ENCODE results near the gene PACRG.

Gene PACRG

DNA sequence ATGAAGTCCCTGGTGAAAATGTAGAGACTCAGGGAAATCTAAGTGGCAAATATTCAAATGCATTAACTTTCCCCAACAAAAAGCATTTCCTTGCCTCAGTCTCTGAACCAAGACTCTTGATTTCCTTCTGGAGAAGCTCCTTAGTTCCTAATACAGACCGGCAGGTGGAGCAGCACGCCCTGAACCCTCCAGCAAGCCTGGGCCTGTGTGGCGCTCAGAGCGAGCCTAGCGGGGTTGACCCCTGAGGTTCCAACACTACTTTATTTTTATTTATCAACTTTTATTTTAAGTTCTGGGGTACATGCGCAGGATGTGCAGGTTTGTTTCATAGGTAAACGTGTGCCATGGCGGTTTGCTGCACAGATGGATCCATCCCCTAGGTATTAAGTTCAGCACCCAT lies 50.8 kb downstream of the PACRG start:
- no peak for DNase-seq (ENCODE audit: low read depth in 2 of 2)

DNA sequence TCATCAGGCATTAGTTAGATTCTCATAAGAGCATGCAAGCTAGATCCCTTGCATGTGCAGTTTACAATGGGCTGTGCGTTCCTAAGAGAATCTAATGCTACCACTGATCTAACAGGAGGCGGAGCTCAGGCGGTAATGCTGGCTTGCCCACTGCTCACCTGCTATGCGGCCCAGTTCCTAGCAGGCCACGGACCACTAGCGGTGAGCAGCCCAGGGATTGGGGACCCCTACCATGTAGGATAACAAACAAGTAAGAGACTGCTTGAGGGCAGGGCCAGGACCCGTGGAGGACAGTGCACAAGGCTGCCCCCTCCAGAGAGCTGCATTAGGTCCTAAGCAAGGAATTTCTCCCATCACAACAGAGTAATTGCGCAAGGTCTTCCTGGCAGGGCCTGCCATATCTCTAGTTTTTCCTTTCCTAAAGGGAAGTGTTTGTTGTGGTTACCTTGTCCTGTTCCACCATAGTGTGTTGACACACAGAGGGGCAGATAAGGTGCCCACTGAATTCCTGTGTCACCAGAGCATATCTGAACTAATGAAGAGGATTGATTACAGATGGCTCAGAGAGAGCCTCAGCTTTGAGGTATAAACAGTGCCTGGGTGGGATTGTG lies 58.0 kb downstream of the PACRG start:
- no peak for DNase-seq (ENCODE audit: low read depth in 2 of 2)

DNA sequence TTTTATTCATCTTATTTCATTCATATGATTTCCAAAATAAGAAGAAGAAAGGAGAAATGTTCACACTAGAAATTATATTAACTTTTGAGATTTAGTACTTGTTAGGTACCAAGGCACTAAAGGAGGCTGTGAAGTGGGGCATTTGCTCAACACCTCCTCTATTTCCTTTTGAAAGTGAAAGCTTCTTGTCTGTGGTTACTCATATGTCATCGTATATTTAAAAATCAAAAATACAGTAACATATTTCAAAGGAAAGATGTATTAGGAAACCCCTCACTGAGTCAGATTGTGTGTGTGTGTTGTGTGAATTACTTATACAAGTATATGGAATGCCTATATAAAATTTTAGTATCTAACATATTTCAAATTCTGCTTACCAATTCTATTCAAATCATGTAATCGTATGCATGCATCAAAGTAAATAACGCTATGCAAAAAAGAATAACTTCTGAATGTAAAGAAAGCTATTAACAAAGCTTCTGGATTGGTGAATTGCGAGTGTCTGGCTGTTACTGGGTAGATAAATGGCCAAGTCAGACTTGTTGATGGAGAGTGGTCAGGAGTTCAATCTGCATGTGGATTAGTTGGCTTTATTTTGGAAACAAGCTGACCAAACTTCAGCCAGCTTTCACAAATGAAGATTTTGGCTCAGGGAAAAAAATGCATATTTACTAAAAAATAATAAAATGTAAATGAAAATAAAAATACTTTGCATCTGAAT lies 70.9 kb downstream of the PACRG start:
- no peak for DNase-seq (ENCODE audit: low read depth in 2 of 2)

DNA sequence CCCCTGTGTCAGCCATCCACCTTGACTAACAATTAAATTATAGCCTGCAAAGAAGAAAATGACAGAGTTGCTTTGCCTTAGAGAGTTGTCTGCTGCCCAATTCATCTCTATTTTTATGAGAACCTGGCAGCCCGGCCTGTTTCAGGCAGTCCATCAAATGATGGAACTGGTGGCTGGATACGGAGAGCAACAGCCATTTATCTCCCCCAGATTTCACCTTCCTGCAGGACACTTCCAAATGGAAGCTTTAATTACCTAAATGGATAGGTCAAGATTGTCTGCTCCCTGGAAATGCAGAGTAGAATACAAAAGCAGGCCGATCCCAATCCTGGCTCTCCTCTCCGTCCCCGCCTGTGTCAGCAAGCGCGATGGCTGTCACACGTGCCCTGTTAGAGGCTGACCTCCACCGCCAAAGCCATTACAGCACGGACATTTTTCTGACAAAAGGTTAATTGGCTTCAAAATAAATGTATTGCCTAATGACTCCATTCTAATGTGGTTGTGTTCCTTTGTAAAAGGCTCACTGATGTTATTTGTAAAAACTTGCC lies 86.7 kb downstream of the PACRG start:
- DNase-seq (ENCODE audit: low read depth in 2 of 2), result no peak

DNA sequence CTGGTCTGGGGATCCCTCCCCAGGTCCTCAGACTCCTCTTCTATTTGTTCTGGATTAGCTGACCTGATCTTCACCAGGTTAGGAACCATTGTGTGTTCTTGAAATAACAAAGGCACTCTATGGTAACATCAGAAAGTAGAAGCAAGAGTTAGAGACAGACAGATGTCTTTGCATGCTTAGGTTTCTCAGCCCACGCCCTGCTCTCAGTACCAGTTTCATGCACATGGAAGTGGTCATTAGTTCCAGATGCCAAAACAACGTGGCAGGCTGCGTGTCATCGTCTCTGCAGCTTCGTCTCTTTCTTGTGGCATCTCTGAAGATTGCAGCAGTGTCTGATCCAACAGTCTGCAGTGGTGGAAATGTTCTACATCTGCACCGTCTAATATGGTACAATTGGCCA lies 89.4 kb downstream of the PACRG start:
- no peak for DNase-seq (ENCODE audit: low read depth in 2 of 2)

DNA sequence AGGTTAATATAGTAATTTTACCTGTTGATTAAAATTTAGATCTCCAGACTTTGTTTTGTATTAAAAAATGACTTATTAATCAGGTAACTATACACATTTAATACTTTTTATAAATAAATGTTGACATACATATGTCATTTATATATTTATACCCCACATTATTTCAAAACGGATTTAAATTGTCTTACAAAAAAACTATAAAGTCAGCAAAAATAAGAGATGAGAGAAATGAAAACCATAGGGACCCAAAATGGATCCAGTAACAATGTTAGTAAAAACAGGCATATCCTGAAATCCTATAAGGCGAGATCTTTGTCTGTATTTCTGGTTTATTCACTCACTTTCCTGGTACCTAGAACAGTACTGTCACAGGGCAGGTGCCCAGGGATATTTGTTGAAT lies 91.5 kb downstream of the PACRG start:
- no peak for DNase-seq (ENCODE audit: low read depth in 2 of 2)

DNA sequence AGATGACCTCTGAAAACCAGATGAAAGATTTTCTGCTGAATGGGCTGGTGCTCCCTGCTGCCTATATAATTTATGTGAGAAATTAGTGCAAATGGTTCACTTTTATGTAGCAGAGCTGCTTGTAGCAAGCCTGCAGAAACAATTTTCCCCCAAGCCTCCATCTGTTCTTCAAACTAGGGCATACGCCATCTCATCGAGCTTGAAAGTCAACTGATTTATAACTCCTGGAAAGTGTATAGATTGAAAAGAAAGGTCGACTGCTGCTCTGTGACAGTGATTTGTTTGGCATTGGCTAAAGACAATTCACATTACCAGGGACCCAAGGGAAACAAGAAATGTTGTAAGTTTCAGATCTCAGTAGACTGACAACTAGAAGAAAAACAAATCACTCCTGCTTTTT lies 93.3 kb downstream of the PACRG start:
- no peak for DNase-seq (ENCODE audit: low read depth in 2 of 2)

DNA sequence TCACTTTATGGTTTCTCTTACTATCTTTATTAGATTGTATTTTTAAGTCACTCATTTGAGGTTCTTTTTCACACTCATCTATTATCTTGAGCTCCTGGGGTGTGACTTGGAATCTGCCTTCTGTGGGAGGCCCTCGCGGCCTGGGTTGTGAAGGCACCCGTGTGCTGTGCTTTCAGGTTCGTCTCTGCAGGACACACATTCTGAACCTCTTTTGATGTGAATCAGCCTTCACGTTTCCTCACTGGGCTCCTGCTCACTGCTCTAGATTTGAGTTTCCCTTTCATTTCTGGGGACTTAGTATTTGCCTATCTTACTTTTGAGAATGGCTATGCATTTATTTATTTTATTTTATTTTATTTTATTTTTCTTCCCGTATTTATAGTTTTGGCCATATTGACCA lies 97.8 kb downstream of the PACRG start:
- no peak for DNase-seq (ENCODE audit: low read depth in 2 of 2)

DNA sequence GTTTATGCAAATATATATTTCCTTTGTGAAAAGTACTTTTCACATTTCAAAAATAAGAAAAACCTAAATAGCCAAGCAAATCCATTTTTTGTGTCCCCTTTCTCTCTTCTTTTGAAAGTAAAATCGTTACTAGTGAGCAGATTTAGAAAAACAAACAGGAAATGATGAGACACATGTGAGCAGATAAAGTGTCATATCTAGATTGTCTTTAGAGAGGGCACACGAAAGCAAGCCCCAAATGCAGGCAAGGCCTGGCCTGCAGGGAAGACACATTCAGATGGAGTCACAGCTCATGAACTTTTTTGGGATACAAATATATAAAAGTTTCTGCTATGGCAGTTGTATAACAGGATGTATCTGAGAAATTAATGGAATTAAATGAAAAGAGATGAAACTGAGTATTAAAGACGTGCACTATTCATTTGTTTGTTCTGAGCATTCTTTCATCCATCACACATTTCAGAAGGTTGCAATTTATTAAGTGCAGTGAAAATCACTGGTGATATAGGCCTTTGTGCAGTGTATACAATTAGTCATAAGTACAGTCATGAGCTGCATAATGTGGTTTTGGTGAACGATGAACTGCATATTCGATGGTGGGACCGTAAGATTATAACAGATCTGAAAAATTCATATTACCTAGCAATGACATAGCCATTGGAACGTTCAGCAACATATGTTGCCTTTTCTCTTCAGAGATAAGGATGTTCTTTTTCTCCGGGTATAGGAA lies 101.4 kb downstream of the PACRG start:
- DNase-seq (ENCODE audit: low read depth in 2 of 2), result no peak

DNA sequence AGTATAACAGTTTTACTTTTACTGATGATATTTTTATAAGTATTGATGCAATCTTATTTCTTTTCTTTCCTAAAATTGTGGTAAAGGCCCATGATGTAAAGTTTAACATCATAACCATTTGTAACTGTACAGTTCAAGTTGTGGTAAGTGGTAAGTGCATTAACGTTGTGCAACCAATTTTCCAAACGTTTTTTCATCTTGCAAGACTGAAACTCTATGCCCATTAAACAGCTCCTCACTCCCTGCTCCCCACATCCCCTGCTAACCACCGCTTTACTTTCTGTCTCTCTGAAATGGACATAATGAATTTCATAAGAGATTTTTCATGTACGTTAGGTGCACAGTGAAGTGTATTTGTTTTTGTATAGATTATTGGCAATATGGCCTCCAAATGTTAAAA lies 106.0 kb downstream of the PACRG start:
- no peak for DNase-seq (ENCODE audit: low read depth in 2 of 2)

DNA sequence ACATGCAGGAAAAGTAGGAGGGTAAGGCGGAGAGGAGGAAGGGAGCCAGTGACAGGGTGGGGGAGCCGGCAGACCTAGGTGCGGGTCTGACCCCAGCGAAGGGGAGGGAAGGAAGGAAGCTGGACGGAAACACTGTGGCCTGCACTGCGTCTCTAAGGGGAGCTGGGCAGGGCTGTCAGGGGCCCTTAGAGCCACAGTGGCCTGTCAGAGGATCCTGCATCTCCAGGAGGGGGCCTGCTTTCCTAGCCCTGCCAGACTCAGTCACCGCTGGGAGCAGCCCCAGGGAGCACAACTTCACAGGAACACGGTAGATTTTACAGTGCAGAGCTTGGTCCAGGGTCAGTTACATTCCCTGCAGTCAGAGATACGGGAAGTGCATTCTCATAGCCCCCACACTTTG lies 118.2 kb downstream of the PACRG start:
- DNase-seq (ENCODE audit: low read depth in 2 of 2), result no peak

DNA sequence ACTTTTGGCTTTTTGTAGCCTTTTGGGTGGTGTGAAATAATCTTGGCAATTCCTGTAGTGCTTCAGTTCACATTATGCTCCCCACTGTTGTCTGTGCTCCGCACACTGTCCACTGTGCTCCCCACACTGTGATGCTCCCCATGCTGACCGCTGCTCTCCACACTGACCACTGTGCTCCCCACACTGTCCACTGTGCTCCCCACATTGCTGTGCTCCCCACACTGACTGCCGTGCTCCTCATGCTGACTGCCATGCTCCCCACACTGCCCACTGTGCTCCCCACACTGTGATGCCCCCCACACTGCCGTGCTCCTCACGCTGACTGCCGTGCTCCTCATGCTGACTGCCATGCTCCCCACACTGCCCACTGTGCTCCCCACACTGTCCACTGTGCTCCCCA lies 118.9 kb downstream of the PACRG start:
- DNase-seq (ENCODE audit: low read depth in 2 of 2), result no peak

DNA sequence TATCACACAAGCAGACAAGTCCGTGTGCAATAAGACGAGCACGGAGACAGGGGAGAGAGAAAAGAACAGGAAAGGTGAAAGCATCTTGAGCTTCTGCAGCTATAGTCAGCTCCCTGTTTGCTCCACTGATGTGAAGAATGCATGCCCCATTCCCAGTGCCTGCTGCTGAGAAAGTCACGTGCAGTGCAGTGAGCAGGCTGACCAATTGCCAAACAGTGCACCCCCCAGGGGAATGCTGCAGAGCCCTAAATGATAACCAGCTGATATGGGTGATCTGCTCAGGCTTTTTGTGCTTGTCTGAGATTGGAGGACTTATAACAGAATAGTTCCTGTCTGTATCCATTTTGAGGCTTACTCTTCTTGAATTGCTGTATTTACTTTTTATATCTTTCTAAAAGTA lies 121.5 kb downstream of the PACRG start:
- DNase-seq (ENCODE audit: low read depth in 2 of 2), result no peak

DNA sequence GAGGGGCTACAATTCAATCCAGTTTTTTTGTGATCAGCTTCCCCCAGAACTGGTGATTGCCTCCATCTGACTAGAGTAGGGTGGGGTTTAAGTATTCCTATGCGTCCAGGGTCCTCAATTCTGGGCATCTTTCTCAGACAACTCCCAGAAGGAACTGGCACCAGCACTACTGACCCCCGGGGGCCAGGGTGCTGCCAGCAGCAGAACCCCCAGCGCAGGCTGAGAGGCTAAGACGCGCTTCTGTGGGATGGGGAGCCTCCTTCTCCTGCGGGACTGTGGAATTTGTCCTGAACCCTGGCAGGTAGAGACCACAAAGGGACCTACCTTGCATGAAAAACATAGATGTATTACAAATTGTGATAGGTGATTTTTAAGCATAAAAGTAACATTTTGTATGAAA lies 124.4 kb downstream of the PACRG start:
- DNase-seq (ENCODE audit: low read depth in 2 of 2), result no peak

DNA sequence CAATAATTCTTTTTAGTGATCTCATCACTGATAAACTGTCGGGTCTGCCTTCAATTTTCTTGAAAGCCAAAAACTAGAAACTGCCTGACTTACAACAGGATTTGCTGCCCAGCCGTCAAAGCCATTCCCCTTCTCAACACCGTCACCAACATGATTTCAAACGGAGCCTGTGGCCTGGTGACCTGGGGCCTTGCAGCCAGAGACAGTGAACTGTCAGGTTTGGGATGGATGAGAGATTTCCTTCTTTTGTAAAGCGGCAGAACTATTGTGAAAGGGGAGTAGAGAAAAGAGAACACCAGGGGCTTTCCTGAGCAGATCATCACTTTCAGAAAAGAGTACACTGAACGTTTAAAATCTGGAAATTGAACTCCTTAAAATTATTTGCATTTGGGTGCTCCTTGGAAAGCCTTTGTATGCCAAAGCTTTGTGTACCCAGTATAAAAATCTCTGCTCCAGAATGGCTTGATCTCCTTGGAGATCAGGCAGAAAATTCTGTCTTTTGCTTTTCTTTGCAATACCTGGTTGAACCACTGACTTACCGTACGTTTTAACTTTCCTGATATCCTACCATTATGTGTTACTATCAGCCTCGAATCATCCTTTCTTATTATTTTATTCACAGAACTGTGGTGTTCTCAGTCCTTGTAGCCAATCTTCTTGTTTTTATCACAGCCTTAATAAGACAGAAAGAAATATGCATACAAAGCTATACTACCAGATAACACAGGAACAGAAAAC lies 125.2 kb downstream of the PACRG start:
- no peak for DNase-seq (ENCODE audit: low read depth in 2 of 2)

DNA sequence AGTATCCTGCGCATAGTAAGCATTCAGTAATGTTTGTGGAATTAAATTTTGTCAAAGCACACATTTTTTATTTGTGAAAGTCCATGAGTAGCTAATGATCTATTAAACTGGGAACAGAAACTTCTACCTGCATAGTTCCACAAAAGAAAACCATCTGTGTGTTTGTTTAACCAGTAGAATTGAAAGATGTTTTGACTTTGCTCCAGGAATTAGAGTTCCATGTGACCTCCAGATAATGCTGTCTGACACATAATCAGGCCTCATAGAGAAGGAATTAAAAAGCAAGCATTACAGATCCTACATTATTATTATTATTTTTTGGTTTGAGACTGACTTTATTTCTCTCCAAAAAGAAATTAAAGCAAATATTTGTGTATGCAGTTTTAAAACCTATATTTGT lies 126.5 kb downstream of the PACRG start:
- no peak for DNase-seq (ENCODE audit: low read depth in 2 of 2)

DNA sequence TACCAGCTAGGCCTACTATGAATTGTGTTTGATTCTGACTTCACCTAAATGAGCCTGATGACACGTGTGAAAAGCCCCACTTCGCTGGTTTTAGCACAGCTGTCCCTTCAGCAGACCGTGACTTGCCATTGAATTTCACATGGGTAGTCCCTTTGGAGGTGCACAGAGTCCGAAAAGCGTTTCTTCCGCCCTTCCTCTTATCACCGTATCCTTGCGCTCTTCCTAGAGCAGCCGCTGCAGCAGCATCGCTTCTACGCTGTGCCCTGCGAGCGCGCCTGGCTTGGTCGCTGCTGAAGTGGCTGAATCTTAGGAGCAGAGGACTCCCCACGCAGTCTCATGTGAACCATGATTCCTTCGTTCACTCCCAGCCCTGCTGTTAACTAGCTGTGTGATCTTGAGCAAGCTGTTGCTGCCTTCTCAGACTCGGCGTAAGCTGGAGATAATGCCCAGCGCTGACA lies 127.0 kb downstream of the PACRG start:
- no peak for DNase-seq (ENCODE audit: low read depth in 2 of 2)

DNA sequence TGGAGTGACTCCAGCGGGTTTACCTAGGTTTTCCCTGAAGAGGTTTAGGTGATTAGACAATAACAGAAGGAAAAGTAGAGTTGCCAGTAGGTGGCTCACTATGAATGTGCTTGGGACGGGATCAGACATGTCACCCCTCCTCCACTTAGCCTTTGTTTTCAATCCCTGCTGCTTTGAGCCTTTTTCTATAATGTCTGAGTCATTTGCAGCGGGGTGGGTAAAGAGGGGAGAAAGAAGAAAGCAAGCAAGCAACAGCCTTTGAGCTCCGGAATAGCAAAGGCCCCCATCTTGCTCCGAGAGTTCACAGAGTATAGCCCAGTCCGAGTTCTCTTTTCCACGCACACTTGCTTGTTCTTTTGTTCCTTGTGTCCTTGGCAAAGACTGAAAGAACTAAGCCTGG lies 129.1 kb downstream of the PACRG start:
- DNase-seq (ENCODE audit: low read depth in 2 of 2), result no peak

DNA sequence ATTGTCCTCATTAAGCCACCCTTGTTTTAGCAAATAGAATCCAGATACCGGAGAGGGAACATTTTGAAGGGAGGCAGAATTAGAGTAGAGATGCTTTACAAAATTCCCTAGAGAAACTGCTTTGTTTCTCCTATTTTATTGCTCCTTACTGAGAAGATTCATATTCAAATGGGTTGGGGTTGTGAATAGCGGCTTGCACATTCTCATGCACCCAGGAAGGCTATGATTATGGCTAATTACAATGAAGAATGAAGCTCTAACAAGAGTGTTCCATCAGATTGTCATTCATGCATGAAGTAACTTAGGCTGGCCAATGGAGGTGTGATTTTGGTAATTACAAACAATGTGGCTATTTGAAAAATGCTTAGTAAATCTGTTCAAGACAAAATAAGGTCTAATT lies 129.6 kb downstream of the PACRG start:
- no peak for DNase-seq (ENCODE audit: low read depth in 2 of 2)

DNA sequence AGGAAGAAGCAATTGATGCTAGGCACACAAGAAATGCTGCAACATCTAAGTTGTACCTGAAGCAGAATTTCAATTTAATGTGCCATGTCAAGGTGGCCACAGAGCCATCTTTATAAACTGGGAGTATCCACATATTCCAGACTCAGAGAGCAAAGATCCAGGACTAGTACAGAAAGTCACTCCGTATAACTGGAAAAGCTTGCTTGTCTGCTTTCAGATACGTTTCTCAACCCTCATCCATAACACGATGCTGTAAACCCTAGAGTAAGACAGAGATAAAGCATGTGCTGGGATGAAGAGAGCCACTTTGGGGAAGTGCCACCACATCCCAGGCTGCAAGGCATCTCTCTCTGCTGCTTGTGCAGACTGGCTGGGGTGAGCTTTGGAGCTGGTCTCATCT lies 134.7 kb downstream of the PACRG start:
- DNase-seq (ENCODE audit: low read depth in 2 of 2), result no peak

DNA sequence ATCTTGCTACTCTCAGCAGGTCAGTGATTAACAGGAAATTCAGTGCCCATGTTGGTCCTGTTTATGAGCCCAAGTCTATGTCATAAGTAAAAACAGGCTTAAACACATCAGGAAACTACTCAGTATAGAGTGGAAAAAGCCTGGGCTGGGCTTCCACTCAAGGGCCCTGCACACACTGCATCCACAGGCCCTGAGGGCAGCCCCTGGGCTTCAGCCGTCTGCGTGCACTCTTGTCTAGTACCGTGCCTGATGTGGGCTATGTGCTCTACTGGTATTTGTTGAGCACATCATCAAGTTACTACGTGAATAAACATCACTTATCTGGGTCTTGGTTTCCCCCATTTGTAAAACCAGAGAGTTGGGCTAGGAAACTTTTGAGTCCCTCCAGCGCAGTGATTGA lies 135.2 kb downstream of the PACRG start:
- no peak for DNase-seq (ENCODE audit: low read depth in 2 of 2)

DNA sequence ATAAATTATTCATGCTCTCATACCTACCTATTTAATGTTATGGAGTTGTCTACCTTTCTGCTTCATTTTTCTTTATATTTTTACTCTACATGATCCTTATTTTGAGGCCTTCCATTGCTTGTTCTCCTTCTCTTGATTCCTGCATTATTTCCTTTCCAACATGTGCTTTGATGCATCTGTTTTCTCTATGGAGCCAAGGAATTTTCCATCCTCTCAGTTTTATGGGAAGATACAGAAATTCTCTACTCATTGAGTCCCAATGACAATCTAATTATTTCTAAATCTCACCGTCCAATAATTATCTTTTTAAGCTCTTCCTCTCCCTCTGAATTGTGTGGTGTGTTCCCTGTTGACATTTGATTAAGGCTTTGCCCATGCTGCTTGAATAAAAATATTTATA lies 136.0 kb downstream of the PACRG start:
- no peak for DNase-seq (ENCODE audit: low read depth in 2 of 2)

All from activated CD8-positive, alpha-beta memory T cell treated with anti-CD3 and anti-CD28 coated beads for 4 hours (primary cell).